Neural cell (in vitro differentiated cells): Measurements from ENCODE around the gene PHYHIPL.

Experiments
- CTCF ChIP-seq: fragments of 450-650 bp; IDR thresholded peaks from 2 replicates; pipeline ENCODE4 v1.5.1; 2014; ENCODE audit warnings: antibody characterized with exemption, mild to moderate bottlenecking, moderate library complexity; ENCODE audit not compliant: poor library complexity, severe bottlenecking
- EZH2 ChIP-seq: fragments of 200-600, 300-800 bp; shearing (Covaris generic), sonication (generic); IDR thresholded peaks from 2 replicates; pipeline ENCODE4 v1.6.1; 2014; ENCODE audit warnings: antibody characterized with exemption, low read length, borderline replicate concordance, mild to moderate bottlenecking; ENCODE audit not compliant: insufficient read depth, poor library complexity, severe bottlenecking
- POLR2AphosphoS5 ChIP-seq: IDR thresholded peaks from 2 replicates; pipeline ENCODE4 v1.6.1; 2012
- RAD21 ChIP-seq: fragments of 450-650 bp; conservative IDR thresholded peaks from 2 replicates; pipeline ENCODE4 v1.6.1; 2014; ENCODE audit warnings: antibody characterized with exemption, mild to moderate bottlenecking, moderate library complexity
- REST ChIP-seq: IDR thresholded peaks from 2 replicates; pipeline ENCODE4 v1.6.1; 2012; ENCODE audit warnings: borderline replicate concordance
- TAF1 ChIP-seq: IDR thresholded peaks from 2 replicates; pipeline ENCODE4 v1.6.1; 2012; ENCODE audit warnings: low read depth

DNA sequence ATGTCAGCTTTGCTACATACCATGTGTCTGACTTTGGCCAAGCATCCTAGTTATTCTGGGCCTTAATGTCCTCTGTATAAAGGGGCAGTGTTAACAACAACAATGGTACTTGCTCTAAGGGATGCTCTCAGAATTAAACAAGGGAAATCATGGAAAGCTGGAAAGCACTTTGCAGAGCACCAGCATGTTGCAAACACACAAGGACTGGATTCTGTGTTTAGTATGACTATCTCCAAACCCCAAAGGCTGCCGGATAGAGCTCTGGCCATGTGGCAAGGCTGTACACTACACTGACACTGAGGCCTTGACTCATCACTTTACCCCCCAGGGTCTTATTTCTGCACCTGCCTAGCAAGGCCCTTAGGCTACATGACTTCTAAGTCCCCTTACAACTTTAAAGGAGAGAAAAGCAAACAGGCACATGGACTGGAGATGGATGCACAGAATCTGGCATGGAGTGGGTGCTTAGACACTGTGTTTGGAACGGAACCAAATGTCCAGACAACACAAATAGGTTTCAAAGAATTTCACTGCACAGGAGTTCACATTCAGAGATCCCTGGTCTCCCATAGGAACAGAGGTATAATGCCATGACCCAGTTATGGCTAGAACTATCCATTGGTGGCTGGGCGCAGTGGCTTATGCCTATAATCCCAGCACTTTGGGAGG is 111.3 kb downstream of the PHYHIPL start:
- no peak for TF ChIP-seq CTCF
- TF ChIP-seq RAD21 = no peak
- no peak for TF ChIP-seq EZH2
- TF ChIP-seq REST = no peak
- TF ChIP-seq POLR2AphosphoS5 = no peak
- no peak for TF ChIP-seq TAF1
